Fibroblast of skin of scalp (primary cell): ENCODE data around the gene RMDN2.
"Not testable (repeated sequence)": the region's sequence is repeated elsewhere in the genome, so short reads cannot be mapped to it uniquely, and the experiment has no call there.

ENCODE experiments used
- DNase-seq: peaks from one replicate; pipeline ENCODE4 v3.0.0-alpha.2; 2013

Gene RMDN2

GRCh38 chr2:37898448-37898847 lies 26.6 kb upstream of the RMDN2 start:
- DNase-seq: peak; percentile 54

- no peak for DNase-seq
Observed at GRCh38 chr2:37902991-37903390, 22.1 kb upstream of the RMDN2 start.

- DNase-seq: no peak
Observed at GRCh38 chr2:37904425-37904824, 20.7 kb upstream of the RMDN2 start.

- DNase-seq: no peak
Observed at GRCh38 chr2:37904993-37905392, 20.1 kb upstream of the RMDN2 start.

GRCh38 chr2:37906131-37906530 lies 19.0 kb upstream of the RMDN2 start:
- no peak for DNase-seq

GRCh38 chr2:37907501-37908225 lies 17.4 kb upstream of the RMDN2 start:
- DNase-seq: no peak

- no peak for DNase-seq
Observed at GRCh38 chr2:37911296-37911873, 13.7 kb upstream of the RMDN2 start.

- peak; percentile 47 for DNase-seq
Observed at GRCh38 chr2:37912056-37912455, 13.0 kb upstream of the RMDN2 start.

GRCh38 chr2:37912616-37913015 lies 12.5 kb upstream of the RMDN2 start:
- no peak for DNase-seq

- no peak for DNase-seq
Observed at GRCh38 chr2:37914340-37914739, 10.7 kb upstream of the RMDN2 start.

- DNase-seq: no peak
Observed at GRCh38 chr2:37915773-37916172, 9.3 kb upstream of the RMDN2 start.

- peak; percentile 71 for DNase-seq
Observed at GRCh38 chr2:37916512-37917082, 8.5 kb upstream of the RMDN2 start.

GRCh38 chr2:37917281-37918228 lies 7.5 kb upstream of the RMDN2 start:
- DNase-seq: no peak

- DNase-seq: no peak
Observed at GRCh38 chr2:37918742-37919186, 6.3 kb upstream of the RMDN2 start.

GRCh38 chr2:37919631-37920032 lies 5.5 kb upstream of the RMDN2 start:
- DNase-seq: no peak

GRCh38 chr2:37920570-37920969 lies 4.5 kb upstream of the RMDN2 start:
- peak; percentile 83 for DNase-seq

- DNase-seq: no peak
Observed at GRCh38 chr2:37921781-37922180, 3.3 kb upstream of the RMDN2 start.

- no peak for DNase-seq
Observed at GRCh38 chr2:37923308-37924055, 1.6 kb upstream of the RMDN2 start.

- no peak for DNase-seq
Observed at GRCh38 chr2:37926635-37927034, 1.5 kb downstream of the RMDN2 start.

- DNase-seq: no peak
Observed at GRCh38 chr2:37928377-37928776, 3.3 kb downstream of the RMDN2 start.

GRCh38 chr2:37930392-37930791 lies 5.3 kb downstream of the RMDN2 start:
- DNase-seq: not testable (repeated sequence)

GRCh38 chr2:37932873-37933272 lies 7.8 kb downstream of the RMDN2 start:
- DNase-seq: not testable (repeated sequence)
